Mucosa of stomach (tissue), 1 donor: ENCODE data around the gene HSF2BP.
"Not testable (repeated sequence)": the region's sequence is repeated elsewhere in the genome, so short reads cannot be mapped to it uniquely, and the experiment has no call there.

ENCODE experiments used
- H3K27me3 ChIP-seq: one replicate; pipeline ENCODE4 v1.7.0; 2013; ENCODE audit warnings: mild to moderate bottlenecking, low read length; ENCODE audit not compliant: control insufficient read depth, insufficient read depth
- H3K36me3 ChIP-seq: one replicate; pipeline ENCODE4 v1.7.0; 2013; ENCODE audit warnings: low read length; ENCODE audit not compliant: control insufficient read depth, insufficient read depth
- H3K4me1 ChIP-seq: one replicate; pipeline ENCODE4 v1.7.0; 2013; ENCODE audit warnings: mild to moderate bottlenecking, low read length; ENCODE audit not compliant: control insufficient read depth, insufficient read depth
- H3K4me3 ChIP-seq: one replicate; pipeline ENCODE4 v1.7.0; 2013; ENCODE audit warnings: low read length
- H3K9ac ChIP-seq: one replicate; pipeline ENCODE4 v1.7.0; 2013; ENCODE audit warnings: mild to moderate bottlenecking, low read length, moderate library complexity
- H3K9me3 ChIP-seq: one replicate; pipeline ENCODE4 v1.7.0; 2013; ENCODE audit warnings: mild to moderate bottlenecking, low read length, moderate library complexity; ENCODE audit not compliant: control insufficient read depth
- donor health status: Pancreatic carcinoma.

Gene HSF2BP

DNA sequence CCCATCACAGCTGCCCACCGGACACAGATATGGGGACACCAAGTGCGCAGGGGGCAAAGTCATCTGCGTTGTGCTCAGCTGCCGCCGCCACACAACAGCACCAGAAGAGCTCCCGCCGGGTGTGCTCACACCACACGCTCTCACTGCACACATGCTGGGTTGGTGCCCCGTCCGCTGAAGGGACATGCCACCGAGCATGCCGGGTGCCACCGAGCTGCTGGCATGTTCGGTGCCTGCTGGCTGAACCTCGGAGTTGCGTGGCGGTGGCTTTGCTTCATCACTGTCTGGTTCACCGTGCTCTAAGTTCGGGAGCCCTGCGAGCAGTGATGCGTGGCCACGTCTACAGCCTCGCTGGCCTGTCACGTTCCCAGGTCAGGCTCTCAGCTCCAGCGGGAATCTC is 174.3 kb downstream of the HSF2BP start:
- not testable (repeated sequence) for H3K4me3 ChIP-seq, H3K9ac ChIP-seq, H3K4me1 ChIP-seq, H3K36me3 ChIP-seq, H3K9me3 ChIP-seq, H3K27me3 ChIP-seq

DNA sequence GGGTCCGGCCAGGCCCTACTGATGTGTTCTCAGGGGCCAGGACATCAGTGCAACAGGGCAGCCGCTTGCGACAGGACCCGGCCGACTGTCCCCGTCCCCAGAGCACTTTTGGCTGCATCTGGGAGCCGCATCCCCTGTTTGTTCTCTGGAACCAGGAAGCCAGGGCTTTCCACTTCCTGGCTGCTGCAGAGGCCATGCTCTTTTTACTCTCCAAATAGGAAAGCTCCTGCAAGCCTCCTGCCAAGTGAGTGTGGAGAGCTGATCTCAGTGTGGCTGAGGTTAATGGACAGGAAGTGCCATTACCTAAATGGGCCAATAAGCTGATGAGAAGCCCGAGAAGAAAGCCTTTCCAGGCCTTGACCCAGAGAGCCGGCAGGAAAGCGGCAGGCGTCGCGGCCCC is 180.1 kb downstream of the HSF2BP start:
- H3K27me3 ChIP-seq, H3K4me1 ChIP-seq: not testable (repeated sequence)

More for the DNA sequence above, 180.1 kb downstream of the HSF2BP start:
- not testable (repeated sequence) for H3K36me3 ChIP-seq, H3K4me3 ChIP-seq, H3K9me3 ChIP-seq, H3K9ac ChIP-seq
